GM21515 (cell line): Measurements from ENCODE around the gene VIPR2.
"Not testable (repeated sequence)": the region's sequence is repeated elsewhere in the genome, so short reads cannot be mapped to it uniquely, and the experiment has no call there.

Source experiments
- ATAC-seq: cut with Tn5 transposase; IDR thresholded peaks from one replicate; pipeline ENCODE4 v1.9.1; 2021; ENCODE audit not compliant: unreplicated experiment

Gene VIPR2

GRCh38 chr7:159013825-159014289 is 130.8 kb downstream of the VIPR2 start:
- ATAC-seq, result no peak

GRCh38 chr7:159013181-159013690 is 131.4 kb downstream of the VIPR2 start:
- ATAC-seq, result no peak

GRCh38 chr7:159012353-159013069 is 132.2 kb downstream of the VIPR2 start:
- no peak for ATAC-seq

- no peak for ATAC-seq
Observed at GRCh38 chr7:159011722-159012022, 133.0 kb downstream of the VIPR2 start.

GRCh38 chr7:159010937-159011721 is 133.5 kb downstream of the VIPR2 start:
- ATAC-seq, result no peak

GRCh38 chr7:159010411-159010810 is 134.3 kb downstream of the VIPR2 start:
- ATAC-seq, result no peak

GRCh38 chr7:159009951-159010350 is 134.7 kb downstream of the VIPR2 start:
- ATAC-seq, result no peak

- no peak for ATAC-seq
Observed at GRCh38 chr7:159008417-159008816, 136.2 kb downstream of the VIPR2 start.

GRCh38 chr7:159007996-159008389 is 136.7 kb downstream of the VIPR2 start:
- no peak for ATAC-seq

- ATAC-seq, result no peak
Observed at GRCh38 chr7:159007364-159007995, 137.2 kb downstream of the VIPR2 start.

GRCh38 chr7:159006610-159007130 is 138.0 kb downstream of the VIPR2 start:
- no peak for ATAC-seq

GRCh38 chr7:159006022-159006609 is 138.6 kb downstream of the VIPR2 start:
- ATAC-seq, result not testable (repeated sequence)

GRCh38 chr7:159005618-159006017 is 139.0 kb downstream of the VIPR2 start:
- no peak for ATAC-seq

- no peak for ATAC-seq
Observed at GRCh38 chr7:159004411-159004810, 140.3 kb downstream of the VIPR2 start.

- no peak for ATAC-seq
Observed at GRCh38 chr7:159001811-159002210, 142.9 kb downstream of the VIPR2 start.

- no peak for ATAC-seq
Observed at GRCh38 chr7:159000859-159001435, 143.7 kb downstream of the VIPR2 start.

- no peak for ATAC-seq
Observed at GRCh38 chr7:159000070-159000469, 144.6 kb downstream of the VIPR2 start.

GRCh38 chr7:158999496-158999895 is 145.2 kb downstream of the VIPR2 start:
- no peak for ATAC-seq

- ATAC-seq, result not testable (repeated sequence)
Observed at GRCh38 chr7:158998261-158998660, 146.4 kb downstream of the VIPR2 start.

- ATAC-seq, result no peak
Observed at GRCh38 chr7:158997471-158997870, 147.2 kb downstream of the VIPR2 start.

- no peak for ATAC-seq
Observed at GRCh38 chr7:158997110-158997453, 147.6 kb downstream of the VIPR2 start.
